HepG2 (cell line): ENCODE data around the gene ARHGEF16. TPM values are rescaled to one million over a fixed set of nuclear protein-coding genes. Genes with fewer than 3 reads are reported as not detected.

Experiments used
- ARID4A ChIP-seq: sonication (generic); formaldehyde crosslinking; IDR thresholded peaks from 2 replicates; pipeline ENCODE4 v1.5.0; 2020; ENCODE audit warnings: mild to moderate bottlenecking, missing genetic modification reagents, borderline replicate concordance
- ARNTL ChIP-seq: sonication (generic); formaldehyde crosslinking; IDR thresholded peaks from 2 replicates; pipeline ENCODE4 v1.4.0; 2020; ENCODE audit warnings: mild to moderate bottlenecking, missing genetic modification reagents
- CBFB ChIP-seq: sonication (generic); formaldehyde crosslinking; IDR thresholded peaks from 2 replicates; pipeline ENCODE4 v1.4.0; 2020; ENCODE audit warnings: missing genetic modification reagents
- DRAP1 ChIP-seq: IDR thresholded peaks from 2 replicates; pipeline ENCODE4 v1.6.1; 2016; ENCODE audit warnings: missing genetic modification reagents, missing compliant biosample characterization
- E2F5 ChIP-seq: sonication (generic); formaldehyde crosslinking; conservative IDR thresholded peaks from 2 replicates; pipeline ENCODE4 v1.4.0; 2020; ENCODE audit warnings: missing genetic modification reagents
- GATAD2A ChIP-seq: IDR thresholded peaks from 2 replicates; pipeline ENCODE4 v1.6.1; 2016
- HMG20B ChIP-seq: conservative IDR thresholded peaks from 2 replicates; pipeline ENCODE4 v1.6.1; 2016; ENCODE audit warnings: missing genetic modification reagents, missing compliant biosample characterization
- LCORL ChIP-seq, 2 experiments: fragments of 450-650 bp in 1 of 2; sonication (generic) in 1 of 2; formaldehyde crosslinking in 1 of 2; IDR thresholded peaks; 2 replicates each; pipeline versions ENCODE4 v1.5.0 to v1.6.1; 2017 to 2020; ENCODE audit warnings: antibody characterized with exemption in 1 of 2, missing genetic modification reagents in 1 of 2
- NAIF1 ChIP-seq: sonication (generic); formaldehyde crosslinking; IDR thresholded peaks from 2 replicates; pipeline ENCODE4 v1.5.0; 2020; ENCODE audit warnings: mild to moderate bottlenecking, missing genetic modification reagents, borderline replicate concordance
- PCBP2 ChIP-seq: fragments of 200-400 bp; formaldehyde crosslinking; optimal IDR thresholded peaks from 2 replicates; pipeline ENCODE3; 2018; ENCODE audit warnings: low read length, low read depth; ENCODE audit not compliant: poor library complexity, severe bottlenecking
- SALL2 ChIP-seq: sonication (generic); formaldehyde crosslinking; IDR thresholded peaks from 2 replicates; pipeline ENCODE4 v1.8.1; 2023; ENCODE audit warnings: mild to moderate bottlenecking, missing genetic modification reagents, inconsistent platforms
- SRY ChIP-seq: sonication (generic); formaldehyde crosslinking; IDR thresholded peaks from 2 replicates; pipeline ENCODE4 v1.8.0; 2022; ENCODE audit warnings: mild to moderate bottlenecking, missing genetic modification reagents
- ZFX ChIP-seq: sonication (generic); formaldehyde crosslinking; IDR thresholded peaks from 2 replicates; pipeline ENCODE4 v1.4.0; 2020; ENCODE audit warnings: mild to moderate bottlenecking, low read depth, missing genetic modification reagents, moderate library complexity
- ZNF34 ChIP-seq: sonication (generic); formaldehyde crosslinking; IDR thresholded peaks from 2 replicates; pipeline ENCODE4 v1.4.0; 2020; ENCODE audit warnings: mild to moderate bottlenecking, missing genetic modification reagents, borderline replicate concordance
- ZNF740 ChIP-seq: sonication (generic); formaldehyde crosslinking; IDR thresholded peaks from 2 replicates; pipeline ENCODE4 v1.4.0; 2020; ENCODE audit warnings: missing genetic modification reagents
- ZNF747 ChIP-seq: sonication (generic); formaldehyde crosslinking; IDR thresholded peaks from 2 replicates; pipeline ENCODE4 v1.8.1; 2023; ENCODE audit warnings: missing genetic modification reagents, mild to moderate bottlenecking, borderline replicate concordance
- ZSCAN5A ChIP-seq: sonication (generic); formaldehyde crosslinking; IDR thresholded peaks from 2 replicates; pipeline ENCODE4 v1.8.0; 2022; ENCODE audit warnings: mild to moderate bottlenecking, missing genetic modification reagents, borderline replicate concordance
- polyA plus RNA-seq, 8 experiments: library from polyadenylated mRNA; depleted of rRNA in 3 of 8; stranded (reverse) in 7 of 8; unstranded in 1 of 8; fragments of >200 nt; fragmentation: Illumina TruSeq in 4 of 8; extraction: Trizol in 4 of 8; gene quantifications; 2 replicates each; pipeline versions ENCODE4 v1.2.1 to v1.2.3, GENCODE V29; 2011 to 2016; ENCODE audit warnings: low read depth in 4 of 8, missing spikeins in 1 of 8, mixed read lengths in 1 of 8; ENCODE audit not compliant: insufficient read depth in 1 of 8
- total RNA-seq, 5 experiments: library from RNA; depleted of rRNA; stranded (reverse); fragments of >200 nt; fragmentation: Illumina TruSeq; extraction: Trizol; gene quantifications; 2 replicates each; pipeline ENCODE4 v1.2.3, GENCODE V29; 2016; ENCODE audit warnings: low read depth in 1 of 5

Gene ARHGEF16
- total and polyA plus RNA-seq, 2 of the 13 experiments (the other 11 are each of a cell fraction or from before 2014, with no cell fraction given): 20.3 to 39.9 TPM

- peak; percentile 44 for TF ChIP-seq DRAP1 (CRISPR knock-in tag)
- peak; percentile 55; the same call in 1 of the 2 replicates for TF ChIP-seq ZNF740 (CRISPR knock-in tag)
- TF ChIP-seq PCBP2: no peak
- TF ChIP-seq ARID4A: peak; percentile 77
- TF ChIP-seq ARNTL: 0 out of 2 replicates have a peak, but pooled peaks have one; percentile 17
- TF ChIP-seq SRY (CRISPR knock-in tag): 0 out of 2 replicates have a peak, but pooled peaks have one; percentile 21
- TF ChIP-seq GATAD2A (CRISPR knock-in tag): peak; percentile 26; the same call in 1 of the 2 replicates
- no peak for TF ChIP-seq LCORL (IDR thresholded peaks at IDR 0.05)
- peak; percentile 97 for TF ChIP-seq LCORL (CRISPR knock-in tag; IDR thresholded peaks at IDR 0.05)
- peak; percentile 39; the same call in 1 of the 2 replicates for TF ChIP-seq ZNF34 (CRISPR knock-in tag)
- TF ChIP-seq ZSCAN5A: no peak
- peak; percentile 82 for TF ChIP-seq ZFX (CRISPR knock-in tag)
- TF ChIP-seq ZNF747 (CRISPR knock-in tag): 0 out of 2 replicates have a peak, but pooled peaks have one; percentile 47
- peak; percentile 30; the same call in 1 of the 2 replicates for TF ChIP-seq HMG20B (CRISPR knock-in tag)
- peak; percentile 25; the same call in 1 of the 2 replicates for TF ChIP-seq NAIF1 (CRISPR knock-in tag)
- 0 out of 2 replicates have a peak, but pooled peaks have one; percentile 19 for TF ChIP-seq CBFB (CRISPR knock-in tag)
- 0 out of 2 replicates have a peak, but pooled peaks have one; percentile 4 for TF ChIP-seq E2F5
- TF ChIP-seq SALL2: 0 out of 2 replicates have a peak, but pooled peaks have one; percentile 14
Observed at GRCh38 chr1:3456964-3457909, 2.8 kb downstream of the ARHGEF16 start (continued).
